ENCODE data around the gene DCBLD1. TPM values are rescaled to one million over a fixed set of nuclear protein-coding genes. Genes with fewer than 3 reads are reported as not detected.

The DCBLD1 gene
- total RNA-seq, 4 donors from 2014 or later, result 3.8 to 11.6 (median 7.9) TPM

DNA sequence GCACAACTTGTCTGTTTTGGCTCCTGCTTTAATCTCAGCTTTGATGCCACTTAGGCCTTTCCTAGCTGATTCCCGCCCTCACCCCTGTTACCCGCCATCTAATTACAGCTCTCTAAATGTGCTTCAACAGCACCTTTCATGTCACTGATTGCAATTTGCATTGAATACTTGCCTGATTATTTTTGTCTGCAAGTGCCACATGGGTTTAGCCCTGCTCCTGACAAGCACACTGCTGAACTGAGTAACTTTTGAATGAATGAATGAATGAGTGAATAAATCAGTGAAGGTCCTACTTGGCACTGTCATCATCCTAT, 591 bp upstream of the DCBLD1 start:
- TF ChIP-seq POLR2A (IDR thresholded peaks at IDR 0.05; ENCODE audit: low read depth) (no peak), EP300 (IDR thresholded peaks at IDR 0.05) (no peak), POLR2AphosphoS5 (IDR thresholded peaks at IDR 0.05) (no peak), CTCF (IDR thresholded peaks at IDR 0.05) (no peak)
- intact Hi-C loops (cut with DNase I), result no loop called here
- Histone ChIP-seq H3K27me3 (no peaks in the 10 kb centered on the region), H3K9me3 (no peaks in the 10 kb centered on the region), H3K27ac (replicated peaks in 1 of 4) (peak overlapping the region; percentile 82 to 88 (median 86)), H3K4me3 (peak overlapping the region; percentile 70 to 84 (median 82)), H3K4me1 (peaks cover 15 to 28% (median 21%) of the 10 kb centered on the region in 4 donors), H3K36me3 (no peaks in the 10 kb centered on the region)
- DNase-seq (ENCODE audit: extremely low spot score), result no peak
- 72% methylated on average over 2 of the region's 2 CpGs for WGBS

DNA sequence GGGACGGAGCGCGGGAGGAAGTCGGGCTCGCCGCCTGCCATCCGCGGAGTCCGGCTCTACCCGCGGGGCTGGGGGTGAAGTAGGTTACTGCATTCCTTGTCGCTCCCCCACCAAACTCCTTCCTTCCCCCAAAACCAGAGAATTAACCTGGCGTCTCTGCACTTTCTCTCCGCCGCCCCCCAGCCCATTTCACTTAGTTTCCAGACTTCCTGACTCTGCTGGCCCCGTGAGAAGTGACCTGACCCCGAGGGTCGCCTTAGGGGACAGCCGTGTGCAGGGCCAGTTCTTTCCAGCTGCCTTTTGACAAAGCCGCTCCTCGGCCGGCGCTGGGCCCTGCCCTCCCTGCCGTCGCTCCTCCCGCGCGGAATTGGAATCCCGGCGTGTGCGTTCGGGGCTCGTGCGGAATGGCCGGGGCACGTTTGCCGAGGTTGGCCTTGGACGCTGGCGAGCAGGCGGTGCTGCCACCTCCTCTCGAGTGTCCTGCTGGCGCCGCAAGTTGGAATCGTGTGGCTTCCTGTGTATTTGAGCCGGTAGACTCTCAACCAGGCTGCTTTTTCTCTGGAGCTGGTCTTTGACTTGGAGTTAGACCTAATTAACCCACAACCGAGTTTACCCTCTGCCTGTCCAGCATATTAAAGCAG, 650 bp downstream of the DCBLD1 start:
- H3K9me3 ChIP-seq, result no peaks in the 10 kb centered on the region
- DNase-seq (ENCODE audit: extremely low spot score), result no peak
- H3K27ac ChIP-seq (replicated peaks in 1 of 4), result peak overlapping the region; percentile 82 to 88 (median 86)
- H3K4me1 ChIP-seq, result peaks cover 15 to 28% (median 21%) of the 10 kb centered on the region in 4 donors
- no peaks in the 10 kb centered on the region for H3K36me3 ChIP-seq
- TF ChIP-seq POLR2AphosphoS5 (IDR thresholded peaks at IDR 0.05) (no peak), POLR2A (IDR thresholded peaks at IDR 0.05; ENCODE audit: low read depth) (no peak), CTCF (IDR thresholded peaks at IDR 0.05) (no peak), EP300 (IDR thresholded peaks at IDR 0.05) (no peak)
- peak overlapping the region; percentile 70 to 84 (median 82) for H3K4me3 ChIP-seq
- H3K27me3 ChIP-seq, result no peaks in the 10 kb centered on the region
- intact Hi-C loops (cut with DNase I), result no loop called here
- 1% methylated on average over 36 of the region's 46 CpGs for WGBS

DNA sequence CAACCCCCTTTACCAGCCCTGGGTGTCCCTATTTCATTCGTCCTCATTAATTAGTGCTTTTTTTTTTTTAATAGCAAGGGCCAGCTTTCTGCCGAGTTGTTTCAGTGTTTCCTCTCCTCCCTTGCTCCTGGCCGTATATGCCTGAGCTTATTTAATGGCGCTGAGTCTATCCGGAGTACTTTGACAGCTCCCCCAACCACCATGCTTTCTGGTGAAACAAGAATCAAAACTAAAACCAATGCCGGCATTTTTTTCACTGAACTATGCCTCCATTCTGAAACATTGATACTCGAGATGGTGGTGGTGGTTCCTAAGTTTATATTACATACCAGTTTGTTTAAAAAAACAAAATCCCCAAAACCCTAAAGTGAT, 1.2 kb downstream of the DCBLD1 start:
- no peak for DNase-seq (ENCODE audit: extremely low spot score)
- Histone ChIP-seq H3K4me3 (peak overlapping the region; percentile 70 to 84 (median 82)), H3K27ac (replicated peaks in 1 of 4) (peak overlapping the region; percentile 82 to 88 (median 86)), H3K36me3 (no peaks in the 10 kb centered on the region), H3K4me1 (peaks cover 15 to 28% (median 21%) of the 10 kb centered on the region in 4 donors), H3K27me3 (no peaks in the 10 kb centered on the region), H3K9me3 (no peaks in the 10 kb centered on the region)
- WGBS, result 3% methylated on average over 7 of the region's 7 CpGs
- intact Hi-C loops (cut with DNase I), result no loop called here
- no peak for TF ChIP-seq POLR2A (IDR thresholded peaks at IDR 0.05; ENCODE audit: low read depth)
- TF ChIP-seq EP300 (IDR thresholded peaks at IDR 0.05), result no peak
- TF ChIP-seq CTCF (IDR thresholded peaks at IDR 0.05), result no peak
- no peak for TF ChIP-seq POLR2AphosphoS5 (IDR thresholded peaks at IDR 0.05)

- intact Hi-C loops (cut with DNase I), result no loop called here
- H3K27ac ChIP-seq (replicated peaks in 1 of 4), result peak overlapping the region in 3 of 4 donors; percentile 82 to 86 (median 85)
- no peak for TF ChIP-seq EP300 (IDR thresholded peaks at IDR 0.05)
- TF ChIP-seq POLR2A (IDR thresholded peaks at IDR 0.05; ENCODE audit: low read depth), result no peak
- no peak for TF ChIP-seq POLR2AphosphoS5 (IDR thresholded peaks at IDR 0.05)
- no peak for TF ChIP-seq CTCF (IDR thresholded peaks at IDR 0.05)
- peak overlapping the region; percentile 70 to 84 (median 82) for H3K4me3 ChIP-seq
- H3K36me3 ChIP-seq, result no peaks in the 10 kb centered on the region
- H3K27me3 ChIP-seq, result no peaks in the 10 kb centered on the region
- no peaks in the 10 kb centered on the region for H3K9me3 ChIP-seq
- H3K4me1 ChIP-seq, result peaks cover 15 to 28% (median 21%) of the 10 kb centered on the region in 4 donors
- DNase-seq (ENCODE audit: extremely low spot score), result no peak
- WGBS, result 70% methylated on average over 8 of the region's 8 CpGs
Observed at GRCh38 chr6:117484052-117484646, 1.7 kb downstream of the DCBLD1 start.
